Measurements from ENCODE around the gene HNRNPC.

The HNRNPC gene

GRCh38 chr14:21160061-21160610 lies 109.1 kb downstream of the HNRNPC start:
- Histone ChIP-seq H4K8ac (ENCODE audit: low read length) (no peak overlapping the region), H2BK120ac (ENCODE audit: low read depth, low read length) (no peak overlapping the region), H2AFZ (ENCODE audit: low read depth, low read length) (no peak overlapping the region), H3K4me3 (ENCODE audit: insufficient read depth in 1 of 2, low read depth in 1 of 2, low read length in 2 of 2) (no peak overlapping the region), H3K14ac (ENCODE audit: low read length in 2 of 2) (no peak overlapping the region), H3K4ac (ENCODE audit: low read depth in 1 of 2, low read length in 2 of 2) (no peak overlapping the region), H3K27ac (ENCODE audit: low read length, poor library complexity, severe bottlenecking) (no peak overlapping the region), H2AK5ac (ENCODE audit: low read length, severe bottlenecking) (no peak overlapping the region), H4K91ac (ENCODE audit: low read length) (no peak overlapping the region), H2BK15ac (ENCODE audit: low read depth, poor library complexity, severe bottlenecking) (no peak overlapping the region), H3K4me2 (ENCODE audit: low read length, poor library complexity, severe bottlenecking) (no peak overlapping the region), H3K18ac (ENCODE audit: low read depth in 1 of 2, low read length in 2 of 2) (no peak overlapping the region), H3K23ac (ENCODE audit: low read length in 2 of 2) (no peak overlapping the region), H3K79me1 (replicated peaks; ENCODE audit: low read length, poor library complexity, severe bottlenecking) (no peaks in the 10 kb centered on the region), H3K27me3 (ENCODE audit: control insufficient read depth in 1 of 2, insufficient read depth in 1 of 2, low read length in 2 of 2) (peaks cover 38 to 68% of the 10 kb centered on the region in 2 experiments), H2BK5ac (ENCODE audit: low read depth, low read length, poor library complexity, severe bottlenecking) (no peak overlapping the region), H3K36me3 (ENCODE audit: control insufficient read depth in 1 of 2, insufficient read depth in 2 of 2, low read depth in 1 of 2, low read length in 2 of 2) (no peaks in the 10 kb centered on the region), H3K9me3 (ENCODE audit: control insufficient read depth, low read length) (peaks cover 6% of the 10 kb centered on the region), H3K9ac (ENCODE audit: low read length) (no peak overlapping the region), H3K4me1 (ENCODE audit: control insufficient read depth, insufficient read depth, low read depth, low read length) (no peaks in the 10 kb centered on the region), H2BK12ac (ENCODE audit: low read length in 2 of 2) (no peak overlapping the region)
- 75% methylated on average over 3 of the region's 4 CpGs for WGBS
- DNase-seq, result no peak

Data from mesenchymal stem cell (in vitro differentiated cells and primary cell).